Thyroid gland (tissue), 4 donors: Measurements from ENCODE around the gene IFNAR1. TPM values are rescaled to one million over a fixed set of nuclear protein-coding genes. Genes with fewer than 3 reads are reported as not detected.

Source experiments
- DNase-seq, 2 donors: peaks; one replicate each; pipeline ENCODE4 v3.0.0-alpha.2; 2019
- H3K27ac ChIP-seq, 3 donors: fragments of 200-600 bp; sonication (generic); 1 replicate in 2 of 3; 2 replicates in 1 of 3; pipeline ENCODE4 v1.5.1; 2016 to 2019; ENCODE audit warnings: mild to moderate bottlenecking in 1 of 3, moderate library complexity in 1 of 3
- H3K27me3 ChIP-seq: fragments of 200-600 bp; sonication (generic); one replicate; pipeline ENCODE4 v1.5.1; 2019
- H3K36me3 ChIP-seq, 2 donors: fragments of 200-600 bp; sonication (generic); one replicate each; pipeline ENCODE4 v1.5.1; 2016 to 2019
- H3K4me1 ChIP-seq, 2 donors: fragments of 200-600 bp; sonication (generic); one replicate each; pipeline ENCODE4 v1.5.1; 2017 to 2019
- H3K4me3 ChIP-seq, 3 donors: fragments of 200-600 bp; sonication (generic); replicated peaks in 1 of 3; 1 replicate in 2 of 3; 2 replicates in 1 of 3; pipeline ENCODE4 v1.5.1; 2016; ENCODE audit warnings: mild to moderate bottlenecking in 1 of 3
- H3K9me3 ChIP-seq: fragments of 200-600 bp; sonication (generic); one replicate; pipeline ENCODE4 v1.5.1; 2017
- POLR2A ChIP-seq, 2 donors: fragments of 450-650 bp; IDR thresholded peaks; one replicate each; pipeline ENCODE4 v1.6.1; 2017; ENCODE audit warnings: antibody characterized with exemption in 2 of 2, mild to moderate bottlenecking in 2 of 2, moderate library complexity in 1 of 2
- WGBS, 2 donors: methylation state at CpG; one replicate each; pipeline ENCODE4 v1.1.5; 2017; 5-methylcytosine and 5-hydroxymethylcytosine counted together
- intact Hi-C: fragments of 100-400 bp; cut with DNase I; formaldehyde crosslinking; loops from one replicate; pipeline ENCODE4 v1.15.1; 2023
- total RNA-seq, 4 donors: library from RNA; depleted of rRNA; stranded (reverse); fragments of >200 nt; gene quantifications; one replicate each; pipeline ENCODE4 v1.2.3, GENCODE V29; 2016
- TF ChIP-seq, protein P1 (sequence below), 6 experiments: fragments of 200-600 bp in 3 of 6; fragments of 450-650 bp in 3 of 6; sonication (generic) in 3 of 6; IDR thresholded peaks; one replicate each; pipeline ENCODE4 v1.5.1; 2016 to 2019; ENCODE audit warnings: antibody characterized with exemption in 6 of 6, mild to moderate bottlenecking in 2 of 6, inconsistent platforms in 1 of 6, moderate library complexity in 1 of 6

IFNAR1 gene
- total RNA-seq, 4 donors from 2014 or later, result 37.0 to 51.2 (median 42.4) TPM

DNA sequence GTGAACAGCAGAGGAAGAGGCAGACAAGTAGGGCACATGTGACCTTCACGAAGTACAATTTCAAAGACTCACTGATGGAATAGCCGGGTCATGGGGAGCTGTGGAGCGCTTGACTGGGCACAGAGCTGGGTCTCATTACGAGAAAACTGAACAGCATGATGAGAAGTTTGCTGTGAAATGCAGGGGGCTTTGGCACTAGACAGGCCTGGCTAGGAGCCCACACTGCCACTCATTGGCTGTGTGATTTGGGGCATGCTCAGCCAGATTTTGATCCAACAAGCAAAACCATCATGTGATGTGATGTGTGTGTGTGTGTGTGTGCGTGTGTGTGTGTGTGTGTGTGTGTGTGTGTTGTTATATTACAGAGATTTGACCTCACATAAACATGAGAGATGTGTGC is 73.6 kb downstream of the IFNAR1 start:
- H3K27me3 ChIP-seq, result no peaks in the 10 kb centered on the region
- no peak overlapping the region for H3K27ac ChIP-seq
- H3K4me3 ChIP-seq, result no peak overlapping the region
- WGBS, 2 donors, result 76 to 86% methylated on average over 5 of the region's 5 CpGs
- H3K9me3 ChIP-seq, result no peaks in the 10 kb centered on the region
- H3K4me1 ChIP-seq, result peaks cover 18 to 29% of the 10 kb centered on the region in 2 donors
- DNase-seq, result no peak
- intact Hi-C loops, result no loop called here
- H3K36me3 ChIP-seq, result no peaks in the 10 kb centered on the region
- no peak for TF ChIP-seq POLR2A (IDR thresholded peaks at IDR 0.05)
- TF ChIP-seq, protein P1, sequence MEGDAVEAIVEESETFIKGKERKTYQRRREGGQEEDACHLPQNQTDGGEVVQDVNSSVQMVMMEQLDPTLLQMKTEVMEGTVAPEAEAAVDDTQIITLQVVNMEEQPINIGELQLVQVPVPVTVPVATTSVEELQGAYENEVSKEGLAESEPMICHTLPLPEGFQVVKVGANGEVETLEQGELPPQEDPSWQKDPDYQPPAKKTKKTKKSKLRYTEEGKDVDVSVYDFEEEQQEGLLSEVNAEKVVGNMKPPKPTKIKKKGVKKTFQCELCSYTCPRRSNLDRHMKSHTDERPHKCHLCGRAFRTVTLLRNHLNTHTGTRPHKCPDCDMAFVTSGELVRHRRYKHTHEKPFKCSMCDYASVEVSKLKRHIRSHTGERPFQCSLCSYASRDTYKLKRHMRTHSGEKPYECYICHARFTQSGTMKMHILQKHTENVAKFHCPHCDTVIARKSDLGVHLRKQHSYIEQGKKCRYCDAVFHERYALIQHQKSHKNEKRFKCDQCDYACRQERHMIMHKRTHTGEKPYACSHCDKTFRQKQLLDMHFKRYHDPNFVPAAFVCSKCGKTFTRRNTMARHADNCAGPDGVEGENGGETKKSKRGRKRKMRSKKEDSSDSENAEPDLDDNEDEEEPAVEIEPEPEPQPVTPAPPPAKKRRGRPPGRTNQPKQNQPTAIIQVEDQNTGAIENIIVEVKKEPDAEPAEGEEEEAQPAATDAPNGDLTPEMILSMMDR (IDR thresholded peaks at IDR 0.05), result no peak

DNA sequence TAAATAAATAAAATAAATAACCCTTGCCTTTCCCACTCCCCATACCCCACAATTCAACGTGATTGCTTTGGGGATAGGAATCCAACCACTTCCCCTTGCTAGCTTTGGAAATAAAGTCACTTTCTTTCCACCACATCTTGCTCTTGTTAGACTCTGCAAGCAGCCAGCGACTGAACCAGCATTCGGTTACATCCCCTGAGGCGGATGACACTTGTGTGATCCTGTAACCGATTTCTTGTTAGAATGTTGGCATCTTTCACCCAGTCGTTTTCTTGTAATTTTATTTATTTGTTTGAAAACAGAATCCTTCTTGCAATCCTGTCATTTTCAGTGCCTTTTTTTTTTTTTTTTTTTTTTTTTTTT is 76.8 kb downstream of the IFNAR1 start:
- peak overlapping the region; percentile 16 to 100 (median 99) for H3K27ac ChIP-seq
- WGBS, 2 donors, result 48 to 60% methylated on average over 6 of the region's 6 CpGs
- H3K4me1 ChIP-seq, result peaks cover 36 to 49% of the 10 kb centered on the region in 2 donors
- H3K36me3 ChIP-seq, result no peaks in the 10 kb centered on the region
- TF ChIP-seq, protein P1 (IDR thresholded peaks at IDR 0.05), result no peak
- no peak for TF ChIP-seq POLR2A (IDR thresholded peaks at IDR 0.05)
- H3K4me3 ChIP-seq, result no peak overlapping the region
- no peaks in the 10 kb centered on the region for H3K27me3 ChIP-seq
- intact Hi-C loops, result no loop called here
- H3K9me3 ChIP-seq, result no peaks in the 10 kb centered on the region
- DNase-seq, result no peak

DNA sequence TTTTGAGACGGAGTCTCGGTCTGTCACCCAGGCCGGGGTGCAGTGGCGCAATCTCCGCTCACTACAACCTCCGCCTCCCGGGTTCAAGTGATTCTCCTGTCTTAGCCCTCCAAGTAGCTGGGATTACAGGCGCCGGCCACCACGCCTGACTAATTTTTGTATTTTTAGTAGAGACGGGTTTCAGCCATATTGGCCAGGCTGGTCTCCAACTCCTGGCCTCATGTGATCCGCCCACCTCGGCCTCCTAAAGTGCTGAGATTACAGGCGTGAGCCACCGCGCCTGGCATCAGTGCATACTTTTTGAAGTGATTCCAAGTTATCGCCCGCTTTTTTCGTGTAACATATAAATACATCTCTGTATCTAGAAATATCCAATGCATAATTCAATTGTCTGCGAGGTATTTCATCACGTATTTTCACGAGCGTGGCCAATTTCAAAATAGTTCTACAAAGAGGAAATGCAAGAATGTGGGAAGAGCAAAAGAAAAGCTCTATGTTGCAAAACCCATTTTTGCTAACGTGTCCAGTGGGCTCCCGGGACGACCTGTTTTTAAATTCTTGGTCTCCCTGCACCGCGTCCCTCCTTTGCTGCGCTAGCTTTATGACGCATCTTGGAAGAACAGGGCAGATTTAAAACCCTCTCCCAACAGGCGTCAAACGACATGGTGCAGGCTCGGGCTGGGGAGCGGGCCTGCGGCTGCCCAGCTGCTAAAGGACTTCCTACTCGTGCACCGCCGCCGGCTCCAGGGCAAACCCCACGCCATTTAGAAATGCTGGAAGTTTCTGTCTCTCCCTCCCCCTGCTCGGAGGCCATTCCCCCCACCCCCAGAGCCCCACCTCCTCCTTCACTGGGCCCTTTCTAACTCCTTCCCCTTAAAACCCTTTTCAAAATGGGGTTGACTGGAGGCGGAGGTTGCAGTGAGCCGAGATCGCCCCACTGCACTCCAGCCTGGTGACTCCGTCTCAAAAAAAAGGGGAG is 77.5 kb downstream of the IFNAR1 start:
- Histone ChIP-seq H3K27ac (peak overlapping the region; percentile 99 to 100 (median 99)), H3K36me3 (no peaks in the 10 kb centered on the region), H3K9me3 (no peaks in the 10 kb centered on the region), H3K27me3 (no peaks in the 10 kb centered on the region), H3K4me3 (peak overlapping the region in 1 of 3 donors; percentile 65), H3K4me1 (peaks cover 29 to 52% of the 10 kb centered on the region in 2 donors)
- WGBS, 2 donors, result 34 to 35% methylated on average over 45 of the region's 45 CpGs
- TF ChIP-seq, protein P1 (IDR thresholded peaks at IDR 0.05), result no peak
- TF ChIP-seq POLR2A (IDR thresholded peaks at IDR 0.05), result peak in 1 of 2 donors; percentile 37
- intact Hi-C loops, result no loop called here
- peak; percentile 92 for DNase-seq

DNA sequence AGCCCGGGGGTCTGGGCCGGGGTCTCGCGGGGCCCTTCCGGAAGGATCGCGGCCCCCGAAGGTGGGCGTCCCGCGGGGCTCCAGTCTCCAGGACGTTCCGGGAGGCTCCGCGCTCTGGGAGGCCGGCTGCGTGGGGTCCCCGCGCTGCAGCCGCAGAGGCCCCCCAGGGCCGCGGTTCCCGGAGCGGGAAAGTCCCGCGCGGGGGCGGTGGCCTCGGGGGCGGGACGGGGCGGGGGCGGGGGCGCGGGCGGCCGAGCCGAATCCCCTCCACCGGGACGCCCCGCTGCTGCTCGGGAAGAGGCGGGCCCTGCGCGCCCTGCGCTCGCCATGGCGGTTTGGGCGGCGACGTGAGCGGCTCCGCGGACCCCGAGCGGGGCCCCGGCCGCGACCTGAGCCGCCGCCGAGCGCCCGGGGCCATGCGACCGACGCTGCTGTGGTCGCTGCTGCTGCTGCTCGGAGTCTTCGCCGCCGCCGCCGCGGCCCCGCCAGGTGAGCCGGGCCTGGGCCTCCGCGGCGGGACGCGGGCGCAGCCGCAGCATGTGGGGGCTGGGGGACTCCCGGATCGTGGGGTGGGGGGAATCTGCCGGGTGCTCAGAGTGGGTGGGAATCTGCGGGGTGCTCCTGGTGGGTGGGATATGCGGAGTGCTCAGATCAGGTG is 78.5 kb downstream of the IFNAR1 start, which contains the start of gene IFNGR2:
Gene IFNGR2, plus strand, starts transcription at position 286 of the 658 bp plus-strand sequence. Its CDS starts 131 bp downstream, at position 417.
- intact Hi-C loops, result no loop called here
- H3K4me1 ChIP-seq, result peaks cover 32 to 60% of the 10 kb centered on the region in 2 donors
- TF ChIP-seq, protein P1 (IDR thresholded peaks at IDR 0.05), result no peak
- TF ChIP-seq POLR2A (IDR thresholded peaks at IDR 0.05), result peak in 1 of 2 donors; percentile 75
- H3K27ac ChIP-seq, result peak within 1 kb of the TSS; percentile 99 to 100 (median 99)
- 0 to 1% methylated on average over 5 to 20 of the region's 89 CpGs for WGBS, 2 donors
- H3K4me3 ChIP-seq, result peak within 1 kb of the TSS; percentile 42 to 65 (median 61)
- no peaks in the 10 kb centered on the region for H3K9me3 ChIP-seq
- no peaks in the 10 kb centered on the region for H3K27me3 ChIP-seq
- DNase-seq, result peak; percentile 51 to 55
- H3K36me3 ChIP-seq, result no peaks in the 10 kb centered on the region
